ENCODE data around the gene ZNF335.

ZNF335 gene

DNA sequence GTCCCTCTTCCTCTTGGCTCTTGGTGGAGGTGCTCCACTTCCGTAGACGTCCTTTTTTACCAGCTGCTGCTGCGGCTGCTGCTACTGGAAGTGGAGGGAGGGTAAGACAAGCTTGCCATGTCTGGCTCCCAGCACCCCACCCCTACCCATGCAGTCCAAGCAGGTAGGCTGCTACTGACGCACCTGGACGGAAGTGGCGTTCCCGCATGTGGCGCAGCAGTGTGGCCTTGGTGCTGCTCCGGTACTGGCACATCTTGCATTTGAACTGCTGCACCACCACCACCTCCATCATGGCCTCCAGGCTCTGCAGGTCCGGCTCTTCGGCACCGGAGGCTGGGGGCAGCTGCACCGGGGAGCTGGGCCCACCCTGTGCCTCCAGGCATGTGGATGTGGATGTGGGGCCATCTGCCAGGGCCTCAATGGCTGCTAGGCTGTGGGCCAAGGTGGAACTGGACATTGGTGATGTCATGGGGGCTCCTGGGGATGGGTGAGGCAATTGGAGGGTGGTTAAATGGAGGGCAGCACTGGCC is 4.4 kb downstream of the ZNF335 start:
- no peak for DNase-seq
- Histone ChIP-seq H3K4me1 (ENCODE audit: control insufficient read depth, insufficient read depth, low read depth, low read length) (peaks cover 28% of the 10 kb centered on the region), H3K36me3 (ENCODE audit: control insufficient read depth in 1 of 2, insufficient read depth in 2 of 2, low read depth in 1 of 2, low read length in 2 of 2) (peaks cover 52 to 59% of the 10 kb centered on the region in 2 experiments), H3K79me1 (replicated peaks; ENCODE audit: low read length, poor library complexity, severe bottlenecking) (peaks cover 22% of the 10 kb centered on the region), H3K23ac (ENCODE audit: low read length in 2 of 2) (no peak overlapping the region), H2BK12ac (ENCODE audit: low read length in 2 of 2) (no peak overlapping the region), H3K4me3 (ENCODE audit: insufficient read depth in 1 of 2, low read depth in 1 of 2, low read length in 2 of 2) (no peak overlapping the region), H3K27me3 (ENCODE audit: control insufficient read depth in 1 of 2, insufficient read depth in 1 of 2, low read length in 2 of 2) (no peaks in the 10 kb centered on the region), H2AK5ac (ENCODE audit: low read length, severe bottlenecking) (peak overlapping the region; percentile 82), H2BK120ac (ENCODE audit: low read depth, low read length) (no peak overlapping the region), H3K4me2 (ENCODE audit: low read length, poor library complexity, severe bottlenecking) (no peak overlapping the region), H3K18ac (ENCODE audit: low read depth in 1 of 2, low read length in 2 of 2) (no peak overlapping the region), H3K4ac (ENCODE audit: low read depth in 1 of 2, low read length in 2 of 2) (no peak overlapping the region), H3K14ac (ENCODE audit: low read length in 2 of 2) (no peak overlapping the region), H2BK5ac (ENCODE audit: low read depth, low read length, poor library complexity, severe bottlenecking) (no peak overlapping the region), H2BK15ac (ENCODE audit: low read depth, poor library complexity, severe bottlenecking) (no peak overlapping the region), H3K9me3 (ENCODE audit: control insufficient read depth, low read length) (no peaks in the 10 kb centered on the region), H4K91ac (ENCODE audit: low read length) (no peak overlapping the region), H3K9ac (ENCODE audit: low read length) (no peak overlapping the region), H4K8ac (ENCODE audit: low read length) (no peak overlapping the region), H3K27ac (ENCODE audit: low read length, poor library complexity, severe bottlenecking) (peak overlapping the region; percentile 99), H2AFZ (ENCODE audit: low read depth, low read length) (no peak overlapping the region)
- 97% methylated on average over 13 of the region's 13 CpGs for WGBS

GRCh38 chr20:45965169-45966002 is 6.6 kb downstream of the ZNF335 start:
- Histone ChIP-seq H2AFZ (ENCODE audit: low read depth, low read length) (no peak overlapping the region), H4K91ac (ENCODE audit: low read length) (no peak overlapping the region), H3K27me3 (ENCODE audit: control insufficient read depth in 1 of 2, insufficient read depth in 1 of 2, low read length in 2 of 2) (no peaks in the 10 kb centered on the region), H2BK120ac (ENCODE audit: low read depth, low read length) (no peak overlapping the region), H3K36me3 (ENCODE audit: control insufficient read depth in 1 of 2, insufficient read depth in 2 of 2, low read depth in 1 of 2, low read length in 2 of 2) (peaks cover 72 to 82% of the 10 kb centered on the region in 2 experiments), H4K8ac (ENCODE audit: low read length) (no peak overlapping the region), H2BK12ac (ENCODE audit: low read length in 2 of 2) (no peak overlapping the region), H3K4me3 (ENCODE audit: insufficient read depth in 1 of 2, low read depth in 1 of 2, low read length in 2 of 2) (no peak overlapping the region), H3K79me1 (replicated peaks; ENCODE audit: low read length, poor library complexity, severe bottlenecking) (peaks cover 38% of the 10 kb centered on the region), H3K18ac (ENCODE audit: low read depth in 1 of 2, low read length in 2 of 2) (no peak overlapping the region), H3K4me2 (ENCODE audit: low read length, poor library complexity, severe bottlenecking) (no peak overlapping the region), H3K4me1 (ENCODE audit: control insufficient read depth, insufficient read depth, low read depth, low read length) (peaks cover 24% of the 10 kb centered on the region), H3K9me3 (ENCODE audit: control insufficient read depth, low read length) (no peaks in the 10 kb centered on the region), H2BK15ac (ENCODE audit: low read depth, poor library complexity, severe bottlenecking) (no peak overlapping the region), H3K27ac (ENCODE audit: low read length, poor library complexity, severe bottlenecking) (no peak overlapping the region), H3K4ac (ENCODE audit: low read depth in 1 of 2, low read length in 2 of 2) (no peak overlapping the region), H2AK5ac (ENCODE audit: low read length, severe bottlenecking) (no peak overlapping the region), H3K9ac (ENCODE audit: low read length) (no peak overlapping the region), H3K23ac (ENCODE audit: low read length in 2 of 2) (no peak overlapping the region), H2BK5ac (ENCODE audit: low read depth, low read length, poor library complexity, severe bottlenecking) (no peak overlapping the region), H3K14ac (ENCODE audit: low read length in 2 of 2) (no peak overlapping the region)
- 97% methylated on average over 12 of the region's 18 CpGs for WGBS
- no peak for DNase-seq

DNA sequence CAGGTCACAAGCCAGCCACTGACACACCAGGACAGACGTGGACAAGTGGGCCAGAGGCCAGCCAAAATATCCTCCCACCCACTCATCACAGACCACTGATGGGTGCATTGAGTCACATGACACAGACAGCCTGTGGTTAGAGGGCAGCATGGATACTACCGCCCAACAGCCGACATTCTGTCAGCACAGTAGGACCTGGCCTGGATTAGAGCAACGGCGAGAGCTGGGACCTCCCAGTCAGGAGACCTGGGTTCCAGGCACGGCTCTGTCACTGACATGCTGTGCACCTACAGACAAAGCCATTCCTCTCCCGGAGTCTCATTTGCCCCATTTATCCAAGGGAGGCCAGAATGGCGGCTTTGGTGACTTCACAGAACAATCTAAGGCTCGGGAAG is 8.0 kb downstream of the ZNF335 start:
- Histone ChIP-seq H4K91ac (ENCODE audit: low read length) (no peak overlapping the region), H2AFZ (ENCODE audit: low read depth, low read length) (no peak overlapping the region), H3K4me3 (ENCODE audit: insufficient read depth in 1 of 2, low read depth in 1 of 2, low read length in 2 of 2) (no peak overlapping the region), H3K23ac (ENCODE audit: low read length in 2 of 2) (no peak overlapping the region), H2BK120ac (ENCODE audit: low read depth, low read length) (no peak overlapping the region), H2AK5ac (ENCODE audit: low read length, severe bottlenecking) (no peak overlapping the region), H3K4me2 (ENCODE audit: low read length, poor library complexity, severe bottlenecking) (no peak overlapping the region), H2BK5ac (ENCODE audit: low read depth, low read length, poor library complexity, severe bottlenecking) (no peak overlapping the region), H2BK15ac (ENCODE audit: low read depth, poor library complexity, severe bottlenecking) (no peak overlapping the region), H3K9ac (ENCODE audit: low read length) (no peak overlapping the region), H4K8ac (ENCODE audit: low read length) (no peak overlapping the region), H3K9me3 (ENCODE audit: control insufficient read depth, low read length) (no peaks in the 10 kb centered on the region), H3K36me3 (ENCODE audit: control insufficient read depth in 1 of 2, insufficient read depth in 2 of 2, low read depth in 1 of 2, low read length in 2 of 2) (peaks cover 83 to 94% of the 10 kb centered on the region in 2 experiments), H3K27ac (ENCODE audit: low read length, poor library complexity, severe bottlenecking) (no peak overlapping the region), H3K79me1 (replicated peaks; ENCODE audit: low read length, poor library complexity, severe bottlenecking) (peaks cover 48% of the 10 kb centered on the region), H3K4me1 (ENCODE audit: control insufficient read depth, insufficient read depth, low read depth, low read length) (peaks cover 15% of the 10 kb centered on the region), H3K14ac (ENCODE audit: low read length in 2 of 2) (no peak overlapping the region), H3K18ac (ENCODE audit: low read depth in 1 of 2, low read length in 2 of 2) (no peak overlapping the region), H3K27me3 (ENCODE audit: control insufficient read depth in 1 of 2, insufficient read depth in 1 of 2, low read length in 2 of 2) (no peaks in the 10 kb centered on the region), H2BK12ac (ENCODE audit: low read length in 2 of 2) (no peak overlapping the region), H3K4ac (ENCODE audit: low read depth in 1 of 2, low read length in 2 of 2) (no peak overlapping the region)
- DNase-seq = no peak
- 92% methylated on average over 8 of the region's 9 CpGs for WGBS

GRCh38 chr20:45963059-45964005 is 8.7 kb downstream of the ZNF335 start:
- H2AK5ac ChIP-seq (ENCODE audit: low read length, severe bottlenecking) = no peak overlapping the region
- no peaks in the 10 kb centered on the region for H3K27me3 ChIP-seq (ENCODE audit: control insufficient read depth in 1 of 2, insufficient read depth in 1 of 2, low read length in 2 of 2)
- no peak overlapping the region for H3K4ac ChIP-seq (ENCODE audit: low read depth in 1 of 2, low read length in 2 of 2)
- no peak overlapping the region for H3K18ac ChIP-seq (ENCODE audit: low read depth in 1 of 2, low read length in 2 of 2)
- peaks cover 10% of the 10 kb centered on the region for H3K4me1 ChIP-seq (ENCODE audit: control insufficient read depth, insufficient read depth, low read depth, low read length)
- H2BK5ac ChIP-seq (ENCODE audit: low read depth, low read length, poor library complexity, severe bottlenecking) = no peak overlapping the region
- H3K4me3 ChIP-seq (ENCODE audit: insufficient read depth in 1 of 2, low read depth in 1 of 2, low read length in 2 of 2) = no peak overlapping the region
- H4K8ac ChIP-seq (ENCODE audit: low read length) = no peak overlapping the region
- H3K36me3 ChIP-seq (ENCODE audit: control insufficient read depth in 1 of 2, insufficient read depth in 2 of 2, low read depth in 1 of 2, low read length in 2 of 2) = peaks cover 87 to 94% of the 10 kb centered on the region in 2 experiments
- H3K23ac ChIP-seq (ENCODE audit: low read length in 2 of 2) = no peak overlapping the region
- no peak overlapping the region for H2BK15ac ChIP-seq (ENCODE audit: low read depth, poor library complexity, severe bottlenecking)
- no peak overlapping the region for H2BK12ac ChIP-seq (ENCODE audit: low read length in 2 of 2)
- H3K27ac ChIP-seq (ENCODE audit: low read length, poor library complexity, severe bottlenecking) = no peak overlapping the region
- H3K79me1 ChIP-seq (replicated peaks; ENCODE audit: low read length, poor library complexity, severe bottlenecking) = peaks cover 48% of the 10 kb centered on the region
- no peak overlapping the region for H2BK120ac ChIP-seq (ENCODE audit: low read depth, low read length)
- no peak overlapping the region for H3K4me2 ChIP-seq (ENCODE audit: low read length, poor library complexity, severe bottlenecking)
- 95% methylated on average over 32 of the region's 34 CpGs for WGBS
- H3K14ac ChIP-seq (ENCODE audit: low read length in 2 of 2) = no peak overlapping the region
- peak; percentile 47 for DNase-seq
- no peaks in the 10 kb centered on the region for H3K9me3 ChIP-seq (ENCODE audit: control insufficient read depth, low read length)
- no peak overlapping the region for H4K91ac ChIP-seq (ENCODE audit: low read length)
- H3K9ac ChIP-seq (ENCODE audit: low read length) = no peak overlapping the region
- H2AFZ ChIP-seq (ENCODE audit: low read depth, low read length) = no peak overlapping the region
